Activated T-cell treated with anti-CD3 and anti-CD28 coated beads, Interleukin-2, amount 50 U/mL, for 24 hours (primary cell): Measurements from ENCODE around the gene KRT85.
"Not testable (repeated sequence)": the region's sequence is repeated elsewhere in the genome, so short reads cannot be mapped to it uniquely, and the experiment has no call there.

Experiments
- DNase-seq: peaks from one replicate; pipeline ENCODE4 v3.0.0-alpha.2; 2020
- H3K27ac Mint-ChIP-seq: 2 replicates; pipeline ENCODE4 v1.8.0; 2020; ENCODE audit warnings: mild to moderate bottlenecking, mixed read lengths
- H3K27me3 Mint-ChIP-seq: 2 replicates; pipeline ENCODE4 v1.8.0; 2020; ENCODE audit warnings: mixed read lengths
- H3K36me3 Mint-ChIP-seq: 2 replicates; pipeline ENCODE4 v1.8.0; 2020; ENCODE audit warnings: low read depth, mixed read lengths
- H3K4me1 Mint-ChIP-seq: 2 replicates; pipeline ENCODE4 v1.8.0; 2020; ENCODE audit warnings: low read depth, mixed read lengths
- H3K4me3 Mint-ChIP-seq: 2 replicates; pipeline ENCODE4 v1.8.0; 2020; ENCODE audit warnings: mild to moderate bottlenecking, moderate library complexity, mixed read lengths
- H3K9me3 Mint-ChIP-seq: 2 replicates; pipeline ENCODE4 v1.8.0; 2020; ENCODE audit warnings: mixed read lengths

KRT85 gene

DNA sequence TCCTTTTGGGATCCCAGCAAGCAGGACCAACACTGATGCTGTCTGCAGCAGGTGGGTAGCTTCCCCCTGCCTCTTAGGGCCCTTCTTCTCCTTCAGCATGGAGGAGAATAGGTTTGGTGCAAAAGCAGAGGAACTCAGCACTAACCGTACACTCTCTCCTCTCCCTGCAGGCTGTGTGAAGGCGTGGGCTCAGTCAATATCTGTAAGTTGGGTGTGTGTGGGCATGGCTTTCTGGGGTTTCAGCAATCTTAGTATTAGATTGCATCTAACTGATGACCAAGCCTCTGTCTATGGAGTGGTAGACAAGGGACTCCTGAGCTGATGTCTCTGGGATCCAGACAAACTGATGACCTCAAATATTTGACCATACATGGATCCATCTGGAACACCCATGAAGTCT lies 14.3 kb downstream of the KRT85 start:
- Mint-ChIP-seq H3K4me3 (no peak overlapping the region), H3K27ac (no peak overlapping the region), H3K27me3 (no peaks in the 10 kb centered on the region), H3K4me1 (peaks cover 26% of the 10 kb centered on the region), H3K36me3 (no peaks in the 10 kb centered on the region), H3K9me3 (no peaks in the 10 kb centered on the region)
- no peak for DNase-seq

- no peaks in the 10 kb centered on the region for H3K36me3 Mint-ChIP-seq
- H3K4me1 Mint-ChIP-seq: peaks cover 22% of the 10 kb centered on the region
- no peaks in the 10 kb centered on the region for H3K27me3 Mint-ChIP-seq
- no peak overlapping the region for H3K4me3 Mint-ChIP-seq
- H3K9me3 Mint-ChIP-seq: no peaks in the 10 kb centered on the region
- H3K27ac Mint-ChIP-seq: no peak overlapping the region
- DNase-seq: peak; percentile 54
Observed at GRCh38 chr12:52351196-52352059, 15.9 kb downstream of the KRT85 start.

GRCh38 chr12:52350786-52351185 lies 16.5 kb downstream of the KRT85 start:
- Mint-ChIP-seq H3K9me3 (no peaks in the 10 kb centered on the region), H3K36me3 (no peaks in the 10 kb centered on the region), H3K27ac (no peak overlapping the region), H3K4me1 (peaks cover 22% of the 10 kb centered on the region), H3K4me3 (no peak overlapping the region), H3K27me3 (no peaks in the 10 kb centered on the region)
- no peak for DNase-seq

DNA sequence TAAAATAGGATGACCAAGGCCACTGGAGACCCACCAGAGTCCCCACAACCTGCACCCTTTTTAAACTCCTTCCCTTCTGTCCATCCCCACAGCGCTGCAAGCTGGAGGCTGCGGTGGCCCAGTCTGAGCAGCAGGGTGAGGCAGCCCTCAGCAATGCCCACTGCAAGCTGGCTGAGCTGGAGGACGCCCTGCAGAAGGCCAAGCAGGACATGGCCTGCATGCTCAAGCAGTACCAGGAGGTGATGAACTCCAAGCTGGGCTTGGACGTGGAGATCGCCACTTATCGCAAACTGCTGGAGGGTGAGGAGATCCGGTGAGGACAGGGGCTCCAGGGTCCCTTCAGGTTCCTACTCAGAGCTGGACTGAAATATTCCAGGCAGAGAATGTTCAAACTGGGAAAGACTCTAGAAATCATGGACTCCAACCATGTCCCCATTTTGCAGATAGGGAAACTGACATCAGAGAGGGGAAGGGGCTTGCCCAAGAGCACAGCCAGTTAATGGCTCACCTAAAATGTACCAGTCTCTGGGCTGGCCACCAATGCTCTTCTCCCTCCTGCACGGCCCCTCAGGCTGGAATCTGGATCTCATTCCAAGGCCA lies 17.2 kb downstream of the KRT85 start:
- H3K9me3 Mint-ChIP-seq: no peaks in the 10 kb centered on the region
- no peak for DNase-seq
- no peak overlapping the region for H3K27ac Mint-ChIP-seq
- no peak overlapping the region for H3K4me3 Mint-ChIP-seq
- H3K36me3 Mint-ChIP-seq: no peaks in the 10 kb centered on the region
- no peaks in the 10 kb centered on the region for H3K27me3 Mint-ChIP-seq
- peaks cover 22% of the 10 kb centered on the region for H3K4me1 Mint-ChIP-seq

GRCh38 chr12:52349196-52349595 lies 18.1 kb downstream of the KRT85 start:
- Mint-ChIP-seq H3K27me3 (no peaks in the 10 kb centered on the region), H3K4me3 (no peak overlapping the region), H3K27ac (no peak overlapping the region), H3K36me3 (no peaks in the 10 kb centered on the region), H3K4me1 (peaks cover 22% of the 10 kb centered on the region), H3K9me3 (no peaks in the 10 kb centered on the region)
- DNase-seq: no peak

- Mint-ChIP-seq H3K4me1 (peaks cover 20% of the 10 kb centered on the region), H3K9me3 (no peaks in the 10 kb centered on the region), H3K36me3 (no peaks in the 10 kb centered on the region), H3K4me3 (no peak overlapping the region), H3K27me3 (no peaks in the 10 kb centered on the region), H3K27ac (no peak overlapping the region)
- DNase-seq: no peak
Observed at GRCh38 chr12:52347551-52348510, 19.4 kb downstream of the KRT85 start.

GRCh38 chr12:52347016-52347415 lies 20.3 kb downstream of the KRT85 start:
- Mint-ChIP-seq H3K4me1 (peaks cover 14% of the 10 kb centered on the region), H3K36me3 (no peaks in the 10 kb centered on the region), H3K27ac (no peak overlapping the region), H3K9me3 (no peaks in the 10 kb centered on the region), H3K4me3 (no peak overlapping the region), H3K27me3 (no peaks in the 10 kb centered on the region)
- no peak for DNase-seq

GRCh38 chr12:52346593-52346992 lies 20.7 kb downstream of the KRT85 start:
- Mint-ChIP-seq H3K27ac (no peak overlapping the region), H3K27me3 (no peaks in the 10 kb centered on the region), H3K9me3 (no peaks in the 10 kb centered on the region), H3K4me1 (peaks cover 11% of the 10 kb centered on the region), H3K36me3 (no peaks in the 10 kb centered on the region), H3K4me3 (no peak overlapping the region)
- no peak for DNase-seq

- H3K36me3 Mint-ChIP-seq: not testable (repeated sequence)
Observed at GRCh38 chr12:52345041-52345440, 22.2 kb downstream of the KRT85 start.

GRCh38 chr12:52344111-52344510 lies 23.2 kb downstream of the KRT85 start:
- no peak for DNase-seq
- H3K27ac Mint-ChIP-seq: no peak overlapping the region
- no peaks in the 10 kb centered on the region for H3K9me3 Mint-ChIP-seq
- H3K27me3 Mint-ChIP-seq: no peaks in the 10 kb centered on the region
- H3K4me3 Mint-ChIP-seq: no peak overlapping the region
- H3K36me3 Mint-ChIP-seq: no peaks in the 10 kb centered on the region
- H3K4me1 Mint-ChIP-seq: no peaks in the 10 kb centered on the region

More at GRCh38 chr12:52345041-52345440, 22.2 kb downstream of the KRT85 start:
- not testable (repeated sequence) for DNase-seq, H3K27me3 Mint-ChIP-seq, H3K4me3 Mint-ChIP-seq, H3K27ac Mint-ChIP-seq, H3K4me1 Mint-ChIP-seq, H3K9me3 Mint-ChIP-seq

DNA sequence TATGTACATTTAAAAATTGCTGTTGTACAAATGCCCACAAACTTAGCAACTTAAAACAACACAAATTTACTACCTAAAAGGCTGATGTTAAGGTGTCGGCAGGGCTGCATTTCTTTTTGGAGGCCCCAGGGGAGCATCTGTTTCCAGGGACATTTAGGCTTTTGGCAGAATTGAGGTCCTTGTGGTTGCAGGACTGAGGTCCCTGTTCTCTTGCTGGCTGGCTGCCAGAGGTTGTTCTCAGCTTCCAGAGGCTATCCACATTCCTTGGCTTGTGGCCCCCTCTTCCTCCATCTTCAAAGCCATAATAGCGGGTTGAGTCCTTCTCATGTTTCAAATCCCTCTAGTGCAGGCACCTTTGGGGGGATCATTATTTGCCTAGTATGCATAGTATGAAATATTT lies 23.7 kb downstream of the KRT85 start:
- no peaks in the 10 kb centered on the region for H3K36me3 Mint-ChIP-seq
- H3K27ac Mint-ChIP-seq: no peak overlapping the region
- DNase-seq: no peak

GRCh38 chr12:52342781-52343490 lies 24.3 kb downstream of the KRT85 start:
- no peaks in the 10 kb centered on the region for H3K9me3 Mint-ChIP-seq
- no peaks in the 10 kb centered on the region for H3K4me1 Mint-ChIP-seq
- H3K27ac Mint-ChIP-seq: no peak overlapping the region
- no peaks in the 10 kb centered on the region for H3K27me3 Mint-ChIP-seq
- no peaks in the 10 kb centered on the region for H3K36me3 Mint-ChIP-seq
- no peak overlapping the region for H3K4me3 Mint-ChIP-seq
- DNase-seq: no peak

More for the DNA sequence above, 23.7 kb downstream of the KRT85 start:
- no peaks in the 10 kb centered on the region for H3K27me3 Mint-ChIP-seq
- no peak overlapping the region for H3K4me3 Mint-ChIP-seq
- H3K9me3 Mint-ChIP-seq: no peaks in the 10 kb centered on the region
- no peaks in the 10 kb centered on the region for H3K4me1 Mint-ChIP-seq

- no peaks in the 10 kb centered on the region for H3K9me3 Mint-ChIP-seq
- no peaks in the 10 kb centered on the region for H3K27me3 Mint-ChIP-seq
- no peaks in the 10 kb centered on the region for H3K36me3 Mint-ChIP-seq
Observed at GRCh38 chr12:52341066-52341580, 26.2 kb downstream of the KRT85 start.

More at GRCh38 chr12:52341066-52341580, 26.2 kb downstream of the KRT85 start:
- no peak for DNase-seq
- Mint-ChIP-seq H3K27ac (no peak overlapping the region), H3K4me3 (no peak overlapping the region), H3K4me1 (peaks cover 8% of the 10 kb centered on the region)
